OCI-LY3 (cell line): ENCODE data around the gene TMEM164.

Experiments used
- CTCF ChIP-seq: fragments of 200-600, 300-600 bp; sonication (generic); IDR thresholded peaks from 2 replicates; pipeline ENCODE4 v1.5.1; 2014; ENCODE audit warnings: antibody characterized with exemption, low read length, low read depth
- EZH2phosphoT487 ChIP-seq: fragments of 200-600 bp; shearing (Covaris generic); IDR thresholded peaks from 2 replicates; pipeline ENCODE4 v1.6.1; 2018; ENCODE audit warnings: antibody characterized with exemption, mixed run types, low read depth

GRCh38 chrX:110181459-110182137 lies 178.7 kb downstream of the TMEM164 start:
- no peak for TF ChIP-seq CTCF
- TF ChIP-seq EZH2phosphoT487, result no peak
